ENCODE results near the gene ADARB2. TPM values are rescaled to one million over a fixed set of nuclear protein-coding genes. Genes with fewer than 3 reads are reported as not detected.

ADARB2 gene
- total and polyA plus RNA-seq, 10 of the 15 experiments (the other 5 are each of a cell fraction or from before 2014, with no cell fraction given): 0.02 to 4.1 (median 0.76) TPM

- ChIA-PET RAD21 (ENCODE audit: unreplicated experiment) (no interaction called here), CTCF (no interaction called here), SMC1A (ENCODE audit: uncharacterized antibody, unreplicated experiment) (interaction anchor here (1.4 kb wide), 1 partner anchor 25 kb away, joined by 3 read pairs; no protein-coding TSS in a partner anchor), POLR2A (no interaction called here)
- ATAC-seq (no peak), DNase-seq (ENCODE audit: low read depth, low spot score) (no peak), FAIRE-seq (no peak)
- Histone ChIP-seq H3K9ac (ENCODE audit: control insufficient read depth, insufficient read depth, low read length) (no peak overlapping the region), H3K27me3 (replicated peaks in 1 of 2; ENCODE audit: control insufficient read depth in 2 of 2, insufficient read depth in 2 of 2, low read length in 1 of 2) (no peaks in the 10 kb centered on the region), H4K20me1 (ENCODE audit: control insufficient read depth, insufficient read depth) (no peaks in the 10 kb centered on the region), H3K36me3 (ENCODE audit: control insufficient read depth in 2 of 2, insufficient read depth in 2 of 2, low read length in 1 of 2) (no peaks in the 10 kb centered on the region), H3K79me2 (ENCODE audit: control insufficient read depth, insufficient read depth, low read length) (no peaks in the 10 kb centered on the region), H3K9me3 (replicated peaks; ENCODE audit: control insufficient read depth, insufficient read depth, low read length) (no peaks in the 10 kb centered on the region; the same call in 2 of the 3 replicates), H3K4me1 (ENCODE audit: control insufficient read depth, insufficient read depth, low read length) (no peaks in the 10 kb centered on the region), H2AFZ (ENCODE audit: control insufficient read depth, low read depth, low read length) (no peak overlapping the region), H3K4me2 (ENCODE audit: control insufficient read depth, insufficient read depth) (no peak overlapping the region), H3K27ac (ENCODE audit: control insufficient read depth, insufficient read depth) (no peak overlapping the region), H3K4me3 (no peak overlapping the region)
- TF ChIP-seq ATF7 (IDR thresholded peaks at IDR 0.05; ENCODE audit: low read depth) (no peak), NFIC (IDR thresholded peaks at IDR 0.05; ENCODE audit: low read depth, low read length) (no peak), ZNF207 (IDR thresholded peaks at IDR 0.05; ENCODE audit: borderline replicate concordance) (no peak), NRF1 (conservative IDR thresholded peaks at IDR 0.05; ENCODE audit: low read depth, low read length) (no peak)
- 41% methylated on average over 8 of the region's 8 CpGs for WGBS (ENCODE audit: insufficient coverage, insufficient replicate concordance, low lambda C conversion rate, missing lambda C conversion rate)
- intact Hi-C loops (cut with micrococcal nuclease; ENCODE audit: unreplicated experiment) (no loop called here), in situ Hi-C loops (cut with MboI) (no loop called here)
- BruUV-seq (replicated peaks): no TSS peak
Measured at GRCh38 chr10:1514681-1515080, 222.6 kb downstream of the ADARB2 start.

GRCh38 chr10:1513221-1513620 lies 224.1 kb downstream of the ADARB2 start:
- Histone ChIP-seq H3K4me1 (ENCODE audit: control insufficient read depth, insufficient read depth, low read length) (no peaks in the 10 kb centered on the region), H3K9ac (ENCODE audit: control insufficient read depth, insufficient read depth, low read length) (no peak overlapping the region), H3K27ac (ENCODE audit: control insufficient read depth, insufficient read depth) (no peak overlapping the region), H2AFZ (ENCODE audit: control insufficient read depth, low read depth, low read length) (no peak overlapping the region), H3K9me3 (replicated peaks; ENCODE audit: control insufficient read depth, insufficient read depth, low read length) (no peaks in the 10 kb centered on the region), H3K4me2 (ENCODE audit: control insufficient read depth, insufficient read depth) (no peak overlapping the region), H3K27me3 (replicated peaks in 1 of 2; ENCODE audit: control insufficient read depth in 2 of 2, insufficient read depth in 2 of 2, low read length in 1 of 2) (no peaks in the 10 kb centered on the region), H4K20me1 (ENCODE audit: control insufficient read depth, insufficient read depth) (no peaks in the 10 kb centered on the region), H3K79me2 (ENCODE audit: control insufficient read depth, insufficient read depth, low read length) (no peaks in the 10 kb centered on the region), H3K36me3 (ENCODE audit: control insufficient read depth in 2 of 2, insufficient read depth in 2 of 2, low read length in 1 of 2) (no peaks in the 10 kb centered on the region), H3K4me3 (no peak overlapping the region)
- intact Hi-C loops (cut with micrococcal nuclease; ENCODE audit: unreplicated experiment) (no loop called here), in situ Hi-C loops (cut with MboI) (no loop called here)
- ATAC-seq: no peak
- ChIA-PET SMC1A (ENCODE audit: uncharacterized antibody, unreplicated experiment) (no interaction called here), RAD21 (ENCODE audit: unreplicated experiment) (no interaction called here), POLR2A (no interaction called here), CTCF (no interaction called here)
- no TSS peak for BruUV-seq (replicated peaks)
- FAIRE-seq: no peak
- WGBS (ENCODE audit: insufficient coverage, insufficient replicate concordance, low lambda C conversion rate, missing lambda C conversion rate): 61% methylated on average over 14 of the region's 14 CpGs
- TF ChIP-seq MAX (IDR thresholded peaks at IDR 0.05; ENCODE audit: low read depth, low read length) (no peak), MYC (IDR thresholded peaks at IDR 0.05; ENCODE audit: insufficient read depth, insufficient read length, insufficient replicate concordance, low read length, severe bottlenecking) (no peak), IKZF1 (conservative IDR thresholded peaks at IDR 0.05) (no peak), RFX5 (IDR thresholded peaks at IDR 0.05; ENCODE audit: low read depth, low read length) (no peak), E2F4 (IDR thresholded peaks at IDR 0.05; ENCODE audit: low read depth, low read length) (no peak), RBBP5 (conservative IDR thresholded peaks at IDR 0.05) (no peak), ZBTB4 (CRISPR knock-in tag; IDR thresholded peaks at IDR 0.05) (no peak), POU2F2 (IDR thresholded peaks at IDR 0.05; ENCODE audit: borderline replicate concordance, low read depth, low read length) (no peak)
- DNase-seq (ENCODE audit: low read depth, low spot score): no peak

Measured in GM12878 (cell line).